H1 (cell line): ENCODE data around the gene PDK1. TPM values are rescaled to one million over a fixed set of nuclear protein-coding genes. Genes with fewer than 3 reads are reported as not detected.

ENCODE experiments used
- CREB1 ChIP-seq: IDR thresholded peaks from 2 replicates; pipeline ENCODE4 v1.6.1; 2012; ENCODE audit warnings: inconsistent platforms
- KDM4A ChIP-seq: IDR thresholded peaks from one replicate; pipeline ENCODE4 v1.7.1; 2012; ENCODE audit warnings: low read depth, mild to moderate bottlenecking, moderate library complexity, low read length, inconsistent platforms; ENCODE audit not compliant: severe bottlenecking
- TAF7 ChIP-seq: optimal IDR thresholded peaks from 2 replicates; pipeline ENCODE3; 2011; ENCODE audit warnings: low read depth, mild to moderate bottlenecking, inconsistent platforms, low read length, moderate library complexity, borderline replicate concordance
- polyA plus RNA-seq, 7 experiments: library from polyadenylated mRNA; depleted of rRNA in 3 of 7; stranded (reverse) in 5 of 7; unstranded in 2 of 7; fragments of >200 nt in 5 of 7; fragments of 200-250 nt in 2 of 7; gene quantifications; 1 replicate in 5 of 7; 2 replicates in 1 of 7; 4 replicates in 1 of 7; pipeline versions ENCODE4 v1.2.1 to v1.2.3, GENCODE V29; 2011 to 2013; ENCODE audit warnings: missing spikeins in 2 of 7, mixed read lengths in 2 of 7
- total RNA-seq: library from RNA; stranded (reverse); fragmentation: NEBNext Ultra II Directional; extraction: Animal tissue kit (Norgen Biotek cat#: 25700); gene quantifications from 2 replicates; pipeline ENCODE4 v1.2.1, GENCODE V29; 2021
- TF ChIP-seq, protein P1 (sequence below): fragments of 300-600 bp; sonication (generic); IDR thresholded peaks from 2 replicates; pipeline ENCODE4 v1.7.1; 2012; ENCODE audit warnings: low read length, moderate library complexity, mild to moderate bottlenecking, inconsistent platforms; ENCODE audit not compliant: insufficient replicate concordance

Gene PDK1
- total and polyA plus RNA-seq, 2 of the 8 experiments (the other 6 are each of a cell fraction or from before 2014, with no cell fraction given) = 18.2 to 21.9 TPM

DNA sequence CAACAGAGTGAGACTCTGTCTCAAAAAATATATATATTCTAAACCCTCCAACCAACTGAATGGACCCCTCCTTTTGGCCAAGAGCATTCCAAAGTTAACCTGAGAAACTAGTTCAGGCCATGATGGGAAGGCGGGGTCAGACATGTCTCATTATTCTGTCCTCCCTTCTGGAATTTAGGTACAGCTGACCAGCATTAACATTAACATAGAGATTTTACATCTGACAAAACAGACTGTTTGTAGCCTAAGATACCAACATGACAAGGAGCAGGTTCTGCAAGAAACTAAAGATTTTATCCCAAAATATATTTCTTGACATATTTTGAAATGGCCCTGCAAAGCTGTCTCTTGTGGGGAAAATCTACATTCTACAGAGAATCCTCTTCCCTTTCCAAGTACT is 6.8 kb upstream of the PDK1 start (continued):
- TF ChIP-seq, protein P1, sequence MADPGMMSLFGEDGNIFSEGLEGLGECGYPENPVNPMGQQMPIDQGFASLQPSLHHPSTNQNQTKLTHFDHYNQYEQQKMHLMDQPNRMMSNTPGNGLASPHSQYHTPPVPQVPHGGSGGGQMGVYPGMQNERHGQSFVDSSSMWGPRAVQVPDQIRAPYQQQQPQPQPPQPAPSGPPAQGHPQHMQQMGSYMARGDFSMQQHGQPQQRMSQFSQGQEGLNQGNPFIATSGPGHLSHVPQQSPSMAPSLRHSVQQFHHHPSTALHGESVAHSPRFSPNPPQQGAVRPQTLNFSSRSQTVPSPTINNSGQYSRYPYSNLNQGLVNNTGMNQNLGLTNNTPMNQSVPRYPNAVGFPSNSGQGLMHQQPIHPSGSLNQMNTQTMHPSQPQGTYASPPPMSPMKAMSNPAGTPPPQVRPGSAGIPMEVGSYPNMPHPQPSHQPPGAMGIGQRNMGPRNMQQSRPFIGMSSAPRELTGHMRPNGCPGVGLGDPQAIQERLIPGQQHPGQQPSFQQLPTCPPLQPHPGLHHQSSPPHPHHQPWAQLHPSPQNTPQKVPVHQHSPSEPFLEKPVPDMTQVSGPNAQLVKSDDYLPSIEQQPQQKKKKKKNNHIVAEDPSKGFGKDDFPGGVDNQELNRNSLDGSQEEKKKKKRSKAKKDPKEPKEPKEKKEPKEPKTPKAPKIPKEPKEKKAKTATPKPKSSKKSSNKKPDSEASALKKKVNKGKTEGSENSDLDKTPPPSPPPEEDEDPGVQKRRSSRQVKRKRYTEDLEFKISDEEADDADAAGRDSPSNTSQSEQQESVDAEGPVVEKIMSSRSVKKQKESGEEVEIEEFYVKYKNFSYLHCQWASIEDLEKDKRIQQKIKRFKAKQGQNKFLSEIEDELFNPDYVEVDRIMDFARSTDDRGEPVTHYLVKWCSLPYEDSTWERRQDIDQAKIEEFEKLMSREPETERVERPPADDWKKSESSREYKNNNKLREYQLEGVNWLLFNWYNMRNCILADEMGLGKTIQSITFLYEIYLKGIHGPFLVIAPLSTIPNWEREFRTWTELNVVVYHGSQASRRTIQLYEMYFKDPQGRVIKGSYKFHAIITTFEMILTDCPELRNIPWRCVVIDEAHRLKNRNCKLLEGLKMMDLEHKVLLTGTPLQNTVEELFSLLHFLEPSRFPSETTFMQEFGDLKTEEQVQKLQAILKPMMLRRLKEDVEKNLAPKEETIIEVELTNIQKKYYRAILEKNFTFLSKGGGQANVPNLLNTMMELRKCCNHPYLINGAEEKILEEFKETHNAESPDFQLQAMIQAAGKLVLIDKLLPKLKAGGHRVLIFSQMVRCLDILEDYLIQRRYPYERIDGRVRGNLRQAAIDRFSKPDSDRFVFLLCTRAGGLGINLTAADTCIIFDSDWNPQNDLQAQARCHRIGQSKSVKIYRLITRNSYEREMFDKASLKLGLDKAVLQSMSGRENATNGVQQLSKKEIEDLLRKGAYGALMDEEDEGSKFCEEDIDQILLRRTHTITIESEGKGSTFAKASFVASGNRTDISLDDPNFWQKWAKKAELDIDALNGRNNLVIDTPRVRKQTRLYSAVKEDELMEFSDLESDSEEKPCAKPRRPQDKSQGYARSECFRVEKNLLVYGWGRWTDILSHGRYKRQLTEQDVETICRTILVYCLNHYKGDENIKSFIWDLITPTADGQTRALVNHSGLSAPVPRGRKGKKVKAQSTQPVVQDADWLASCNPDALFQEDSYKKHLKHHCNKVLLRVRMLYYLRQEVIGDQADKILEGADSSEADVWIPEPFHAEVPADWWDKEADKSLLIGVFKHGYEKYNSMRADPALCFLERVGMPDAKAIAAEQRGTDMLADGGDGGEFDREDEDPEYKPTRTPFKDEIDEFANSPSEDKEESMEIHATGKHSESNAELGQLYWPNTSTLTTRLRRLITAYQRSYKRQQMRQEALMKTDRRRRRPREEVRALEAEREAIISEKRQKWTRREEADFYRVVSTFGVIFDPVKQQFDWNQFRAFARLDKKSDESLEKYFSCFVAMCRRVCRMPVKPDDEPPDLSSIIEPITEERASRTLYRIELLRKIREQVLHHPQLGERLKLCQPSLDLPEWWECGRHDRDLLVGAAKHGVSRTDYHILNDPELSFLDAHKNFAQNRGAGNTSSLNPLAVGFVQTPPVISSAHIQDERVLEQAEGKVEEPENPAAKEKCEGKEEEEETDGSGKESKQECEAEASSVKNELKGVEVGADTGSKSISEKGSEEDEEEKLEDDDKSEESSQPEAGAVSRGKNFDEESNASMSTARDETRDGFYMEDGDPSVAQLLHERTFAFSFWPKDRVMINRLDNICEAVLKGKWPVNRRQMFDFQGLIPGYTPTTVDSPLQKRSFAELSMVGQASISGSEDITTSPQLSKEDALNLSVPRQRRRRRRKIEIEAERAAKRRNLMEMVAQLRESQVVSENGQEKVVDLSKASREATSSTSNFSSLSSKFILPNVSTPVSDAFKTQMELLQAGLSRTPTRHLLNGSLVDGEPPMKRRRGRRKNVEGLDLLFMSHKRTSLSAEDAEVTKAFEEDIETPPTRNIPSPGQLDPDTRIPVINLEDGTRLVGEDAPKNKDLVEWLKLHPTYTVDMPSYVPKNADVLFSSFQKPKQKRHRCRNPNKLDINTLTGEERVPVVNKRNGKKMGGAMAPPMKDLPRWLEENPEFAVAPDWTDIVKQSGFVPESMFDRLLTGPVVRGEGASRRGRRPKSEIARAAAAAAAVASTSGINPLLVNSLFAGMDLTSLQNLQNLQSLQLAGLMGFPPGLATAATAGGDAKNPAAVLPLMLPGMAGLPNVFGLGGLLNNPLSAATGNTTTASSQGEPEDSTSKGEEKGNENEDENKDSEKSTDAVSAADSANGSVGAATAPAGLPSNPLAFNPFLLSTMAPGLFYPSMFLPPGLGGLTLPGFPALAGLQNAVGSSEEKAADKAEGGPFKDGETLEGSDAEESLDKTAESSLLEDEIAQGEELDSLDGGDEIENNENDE = no peak
- no peak for TF ChIP-seq KDM4A
- no peak for TF ChIP-seq CREB1
- no peak for TF ChIP-seq TAF7
